Measurements from ENCODE around the gene NANS.

DNA sequence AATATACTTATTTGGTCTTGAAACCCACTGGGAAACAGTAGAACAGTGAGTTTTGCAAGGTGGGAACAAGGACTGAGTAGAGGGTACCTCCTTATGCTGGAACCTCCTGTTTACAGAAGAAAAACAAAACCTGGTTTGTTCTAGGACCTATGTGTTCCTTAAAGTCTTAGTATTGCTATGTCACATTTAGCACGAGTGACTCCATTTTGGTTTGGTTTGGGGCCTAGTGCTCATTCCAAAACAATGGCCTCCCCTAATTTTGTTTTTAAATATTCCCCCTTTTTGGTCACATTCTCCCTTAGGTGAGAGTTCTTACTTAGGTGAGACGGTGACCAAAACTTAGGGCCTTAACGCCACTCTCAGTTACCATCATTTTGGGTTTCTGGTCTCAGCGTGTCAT is 6.2 kb upstream of the NANS start:
- TF ChIP-seq EP300 (IDR thresholded peaks at IDR 0.05), result no peak
- TF ChIP-seq, protein P1, sequence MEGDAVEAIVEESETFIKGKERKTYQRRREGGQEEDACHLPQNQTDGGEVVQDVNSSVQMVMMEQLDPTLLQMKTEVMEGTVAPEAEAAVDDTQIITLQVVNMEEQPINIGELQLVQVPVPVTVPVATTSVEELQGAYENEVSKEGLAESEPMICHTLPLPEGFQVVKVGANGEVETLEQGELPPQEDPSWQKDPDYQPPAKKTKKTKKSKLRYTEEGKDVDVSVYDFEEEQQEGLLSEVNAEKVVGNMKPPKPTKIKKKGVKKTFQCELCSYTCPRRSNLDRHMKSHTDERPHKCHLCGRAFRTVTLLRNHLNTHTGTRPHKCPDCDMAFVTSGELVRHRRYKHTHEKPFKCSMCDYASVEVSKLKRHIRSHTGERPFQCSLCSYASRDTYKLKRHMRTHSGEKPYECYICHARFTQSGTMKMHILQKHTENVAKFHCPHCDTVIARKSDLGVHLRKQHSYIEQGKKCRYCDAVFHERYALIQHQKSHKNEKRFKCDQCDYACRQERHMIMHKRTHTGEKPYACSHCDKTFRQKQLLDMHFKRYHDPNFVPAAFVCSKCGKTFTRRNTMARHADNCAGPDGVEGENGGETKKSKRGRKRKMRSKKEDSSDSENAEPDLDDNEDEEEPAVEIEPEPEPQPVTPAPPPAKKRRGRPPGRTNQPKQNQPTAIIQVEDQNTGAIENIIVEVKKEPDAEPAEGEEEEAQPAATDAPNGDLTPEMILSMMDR (IDR thresholded peaks at IDR 0.05), result no peak
- no peak for TF ChIP-seq POLR2A (IDR thresholded peaks at IDR 0.05)

All from tibial nerve (tissue), 4 donors.